ENCODE data around the gene EXOC3L2. TPM values are rescaled to one million over a fixed set of nuclear protein-coding genes. Genes with fewer than 3 reads are reported as not detected.

Gene EXOC3L2
- total and polyA plus RNA-seq, 3 experiments from 2014 or later, result not detected

DNA sequence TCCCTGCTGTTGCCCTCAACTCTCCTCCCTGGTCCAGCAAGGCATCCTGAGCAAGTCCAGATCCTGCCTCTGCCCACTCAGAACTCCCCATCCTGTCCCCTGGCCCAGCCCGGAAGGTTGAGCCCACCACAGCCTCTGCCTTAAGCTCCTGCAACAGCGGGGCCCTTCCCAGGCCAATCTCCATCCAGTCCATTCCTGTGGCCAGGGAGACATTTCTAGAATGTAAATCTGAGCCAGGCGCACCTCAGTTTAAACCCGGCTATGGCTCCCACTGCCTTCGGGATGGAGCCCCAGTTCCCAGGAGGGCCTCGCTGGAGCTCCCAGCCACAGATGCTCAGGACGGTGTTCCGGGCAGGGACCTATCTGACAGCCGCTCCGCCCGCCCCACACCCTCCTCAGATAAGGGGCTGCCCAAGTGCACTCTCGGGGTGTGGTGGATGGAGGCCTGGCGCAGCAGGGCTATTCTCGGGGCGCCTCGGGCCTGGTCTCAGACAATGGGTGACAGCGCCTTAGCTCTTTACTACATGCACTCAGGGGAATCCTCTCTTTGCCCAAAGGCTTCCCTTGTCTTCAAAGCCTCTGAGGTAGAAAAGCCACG lies 72.5 kb downstream of the EXOC3L2 start:
- CTCF ChIA-PET, result no interaction called here
- Histone ChIP-seq H3K4me3 (ENCODE audit: low read length) (peak overlapping the region; percentile 43), H3K36me3 (ENCODE audit: insufficient read depth, low read length) (no peaks in the 10 kb centered on the region), H3K27ac (ENCODE audit: low read depth, low read length) (no peak overlapping the region), H3K27me3 (ENCODE audit: insufficient read depth, low read length, poor library complexity, severe bottlenecking) (no peaks in the 10 kb centered on the region), H3K9me3 (ENCODE audit: low read length) (no peaks in the 10 kb centered on the region), H3K4me1 (ENCODE audit: insufficient read depth, low read length) (peaks cover 60% of the 10 kb centered on the region)
- POLR2A ChIA-PET, result no interaction called here
- H3K4me1 Mint-ChIP-seq, result peaks cover 35 to 60% (median 44%) of the 10 kb centered on the region in 3 donors
- DNase-seq, result no peak
- peak overlapping the region in 6 of 8 donors; percentile 4 to 87 (median 81) for H3K27ac Mint-ChIP-seq
- no peaks in the 10 kb centered on the region for H3K9me3 Mint-ChIP-seq
- peaks cover 0 to 2% (median 0%) of the 10 kb centered on the region in 3 donors for H3K36me3 Mint-ChIP-seq
- no peaks in the 10 kb centered on the region for H3K27me3 Mint-ChIP-seq
- H3K4me3 Mint-ChIP-seq, result peak overlapping the region in 4 of 7 donors; percentile 55 to 88 (median 64)

DNA sequence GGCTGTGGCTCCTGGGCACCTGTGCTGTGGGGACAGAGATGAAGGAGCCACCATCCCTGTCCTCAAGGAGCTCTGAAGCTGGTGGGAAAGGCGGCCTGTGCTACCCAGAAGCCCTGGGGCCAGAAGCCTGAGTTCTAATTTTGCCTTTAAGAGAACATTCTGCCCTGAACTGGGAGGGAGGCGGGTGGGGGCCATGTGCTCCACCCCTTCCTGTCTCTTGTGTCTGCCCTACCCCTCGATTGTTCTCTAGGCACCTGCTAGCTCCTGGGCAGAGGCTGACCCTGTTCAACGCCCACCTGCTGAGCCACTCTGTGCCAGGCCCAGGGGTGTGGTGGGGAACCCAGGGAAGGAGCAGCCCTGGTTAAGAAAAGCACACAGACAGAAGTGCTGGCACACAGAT lies 73.0 kb downstream of the EXOC3L2 start:
- ChIA-PET POLR2A (interaction anchor here (1.3 kb wide), 1 partner anchor 18 kb away, joined by 5 read pairs; no protein-coding TSS in a partner anchor), CTCF (no interaction called here)
- peak overlapping the region; percentile 19 to 88 (median 55) for H3K4me3 Mint-ChIP-seq
- Histone ChIP-seq H3K27ac (ENCODE audit: low read depth, low read length) (no peak overlapping the region), H3K9me3 (ENCODE audit: low read length) (no peaks in the 10 kb centered on the region), H3K27me3 (ENCODE audit: insufficient read depth, low read length, poor library complexity, severe bottlenecking) (no peaks in the 10 kb centered on the region), H3K36me3 (ENCODE audit: insufficient read depth, low read length) (no peaks in the 10 kb centered on the region), H3K4me3 (ENCODE audit: low read length) (peak overlapping the region; percentile 43), H3K4me1 (ENCODE audit: insufficient read depth, low read length) (peaks cover 54% of the 10 kb centered on the region)
- H3K27ac Mint-ChIP-seq, result peak overlapping the region; percentile 51 to 91 (median 81)
- peaks cover 32 to 55% (median 40%) of the 10 kb centered on the region in 3 donors for H3K4me1 Mint-ChIP-seq
- H3K27me3 Mint-ChIP-seq, result no peaks in the 10 kb centered on the region
- peaks cover 0 to 3% (median 0%) of the 10 kb centered on the region in 3 donors for H3K36me3 Mint-ChIP-seq
- no peaks in the 10 kb centered on the region for H3K9me3 Mint-ChIP-seq
- no peak for DNase-seq

DNA sequence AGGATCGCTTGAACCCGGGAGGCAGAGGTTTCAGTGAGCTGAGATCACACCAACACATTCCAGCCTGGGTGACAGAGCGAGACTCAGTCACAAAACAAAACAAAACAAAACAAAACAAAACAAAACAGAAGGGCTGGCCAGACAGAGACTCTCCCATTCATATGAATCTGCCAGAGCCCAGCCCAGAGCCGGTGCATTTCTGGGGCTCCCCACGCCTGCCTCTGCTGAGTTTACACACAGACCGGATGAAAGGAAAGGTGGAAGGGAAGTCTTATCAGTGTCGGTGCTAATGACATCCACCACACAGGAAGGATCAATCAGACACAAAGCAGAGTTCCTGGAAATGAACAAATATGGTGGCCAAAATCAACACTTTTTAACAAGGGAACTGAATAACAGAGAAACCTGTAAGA lies 74.0 kb downstream of the EXOC3L2 start:
- H3K27ac Mint-ChIP-seq, result peak overlapping the region; percentile 83 to 98 (median 91)
- H3K27ac ChIP-seq (ENCODE audit: low read depth, low read length), result peak overlapping the region; percentile 73
- POLR2A ChIA-PET, result interaction anchor here (1.3 kb wide), 1 partner anchor 18 kb away, joined by 5 read pairs; no protein-coding TSS in a partner anchor
- H3K27me3 Mint-ChIP-seq, result no peaks in the 10 kb centered on the region
- peaks cover 0 to 7% (median 0%) of the 10 kb centered on the region in 3 donors for H3K36me3 Mint-ChIP-seq
- no peaks in the 10 kb centered on the region for H3K9me3 Mint-ChIP-seq
- H3K4me1 Mint-ChIP-seq, result peaks cover 34 to 55% (median 40%) of the 10 kb centered on the region in 3 donors
- H3K9me3 ChIP-seq (ENCODE audit: low read length), result no peaks in the 10 kb centered on the region
- CTCF ChIA-PET, result interaction anchor here (0.7 kb wide), 1 partner anchor 46 kb away, joined by 3 read pairs; no protein-coding TSS in a partner anchor
- DNase-seq, result peak in 4 of 5 donors; percentile 15 to 46 (median 32)
- peak overlapping the region; percentile 68 to 88 (median 78) for H3K4me3 Mint-ChIP-seq
- H3K27me3 ChIP-seq (ENCODE audit: insufficient read depth, low read length, poor library complexity, severe bottlenecking), result no peaks in the 10 kb centered on the region
- peak overlapping the region; percentile 65 for H3K4me3 ChIP-seq (ENCODE audit: low read length)
- H3K36me3 ChIP-seq (ENCODE audit: insufficient read depth, low read length), result no peaks in the 10 kb centered on the region
- peaks cover 52% of the 10 kb centered on the region for H3K4me1 ChIP-seq (ENCODE audit: insufficient read depth, low read length)

DNA sequence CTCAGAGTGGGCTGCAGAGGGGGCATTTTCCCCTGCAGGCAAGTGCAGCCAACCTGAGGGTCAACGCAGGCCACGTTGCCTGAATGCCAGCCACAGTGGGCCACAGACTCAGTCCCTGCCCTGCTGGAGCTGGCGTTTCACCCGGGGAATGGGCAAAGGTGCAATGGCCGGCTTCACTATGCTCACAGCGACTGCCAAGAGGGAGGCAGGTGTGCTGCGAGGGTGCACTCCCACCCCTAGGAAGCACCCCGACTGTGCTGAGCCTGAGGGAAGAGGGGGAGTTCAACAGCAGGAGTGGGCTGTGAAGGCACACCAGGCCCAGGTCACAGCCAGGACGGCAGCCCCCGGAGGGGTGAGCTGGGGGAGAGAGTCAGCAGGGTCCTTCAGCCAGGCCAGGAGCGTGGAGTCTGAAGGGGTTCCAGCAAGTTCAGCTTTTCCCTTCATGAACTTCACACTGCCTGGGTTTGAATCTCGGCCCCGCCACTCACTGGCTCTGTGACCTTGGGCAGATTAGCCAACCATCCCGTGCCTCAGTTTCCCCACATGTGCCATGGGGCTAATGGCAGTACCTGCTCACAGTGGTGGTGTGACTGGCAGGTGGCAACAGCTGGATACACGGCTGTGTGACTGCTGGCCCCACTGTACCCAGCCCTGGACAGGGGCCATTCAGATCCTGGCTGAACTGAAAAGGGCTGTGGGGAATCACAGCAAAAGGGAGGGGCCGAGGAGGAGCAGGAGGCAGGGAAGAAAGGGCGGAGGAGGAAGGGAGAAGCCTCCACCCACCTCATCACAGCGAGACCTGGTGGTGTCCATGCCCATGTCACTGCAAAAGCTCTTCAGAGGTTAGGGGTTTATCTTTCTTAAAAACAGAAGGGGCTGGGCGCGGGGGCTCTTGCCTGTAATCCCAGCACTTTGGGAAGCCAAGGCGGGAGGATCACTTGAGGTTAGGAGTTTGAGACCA lies 74.8 kb downstream of the EXOC3L2 start:
- no peaks in the 10 kb centered on the region for H3K27me3 ChIP-seq (ENCODE audit: insufficient read depth, low read length, poor library complexity, severe bottlenecking)
- no peaks in the 10 kb centered on the region for H3K9me3 ChIP-seq (ENCODE audit: low read length)
- Mint-ChIP-seq H3K27me3 (no peaks in the 10 kb centered on the region), H3K4me3 (peak overlapping the region in 5 of 7 donors; percentile 15 to 88 (median 74)), H3K27ac (peak overlapping the region in 7 of 8 donors; percentile 47 to 98 (median 91)), H3K4me1 (peaks cover 34 to 53% (median 34%) of the 10 kb centered on the region in 3 donors), H3K9me3 (no peaks in the 10 kb centered on the region), H3K36me3 (peaks cover 0 to 6% (median 0%) of the 10 kb centered on the region in 3 donors)
- H3K36me3 ChIP-seq (ENCODE audit: insufficient read depth, low read length), result no peaks in the 10 kb centered on the region
- peak overlapping the region; percentile 73 for H3K27ac ChIP-seq (ENCODE audit: low read depth, low read length)
- H3K4me1 ChIP-seq (ENCODE audit: insufficient read depth, low read length), result peaks cover 53% of the 10 kb centered on the region
- DNase-seq, result no peak
- H3K4me3 ChIP-seq (ENCODE audit: low read length), result no peak overlapping the region
- POLR2A ChIA-PET, result no interaction called here
- CTCF ChIA-PET, result interaction anchor here (0.7 kb wide), 1 partner anchor 45 kb away, joined by 3 read pairs; no protein-coding TSS in a partner anchor

DNA sequence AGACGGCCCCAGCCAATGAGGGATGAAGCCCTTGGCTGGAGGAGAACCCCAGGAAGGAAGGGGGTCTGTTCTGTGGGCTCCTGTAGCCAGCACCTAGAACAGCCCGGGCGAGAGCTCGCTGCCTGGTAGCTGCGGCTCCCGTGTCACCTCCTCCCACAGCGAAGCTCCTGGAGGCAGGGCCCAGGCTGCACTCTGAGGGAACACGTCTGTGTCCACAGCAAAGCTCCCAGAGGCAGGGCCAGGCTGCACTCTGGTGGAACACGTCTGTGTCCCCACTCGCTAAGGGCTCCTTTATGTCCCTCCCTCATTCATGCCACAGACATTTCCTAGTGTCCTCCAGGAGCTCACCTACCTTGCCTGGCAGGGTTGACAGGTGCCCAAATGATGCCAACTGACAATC lies 75.6 kb downstream of the EXOC3L2 start:
- peak overlapping the region in 1 of 7 donors; percentile 15 for H3K4me3 Mint-ChIP-seq
- no peaks in the 10 kb centered on the region for H3K9me3 Mint-ChIP-seq
- peaks cover 32 to 56% (median 34%) of the 10 kb centered on the region in 3 donors for H3K4me1 Mint-ChIP-seq
- Histone ChIP-seq H3K27ac (ENCODE audit: low read depth, low read length) (no peak overlapping the region), H3K4me3 (ENCODE audit: low read length) (no peak overlapping the region), H3K27me3 (ENCODE audit: insufficient read depth, low read length, poor library complexity, severe bottlenecking) (no peaks in the 10 kb centered on the region), H3K9me3 (ENCODE audit: low read length) (no peaks in the 10 kb centered on the region), H3K4me1 (ENCODE audit: insufficient read depth, low read length) (peaks cover 61% of the 10 kb centered on the region), H3K36me3 (ENCODE audit: insufficient read depth, low read length) (no peaks in the 10 kb centered on the region)
- peak overlapping the region in 2 of 8 donors; percentile 63 to 93 for H3K27ac Mint-ChIP-seq
- H3K27me3 Mint-ChIP-seq, result no peaks in the 10 kb centered on the region
- ChIA-PET CTCF (no interaction called here), POLR2A (no interaction called here)
- DNase-seq, result no peak
- peaks cover 0 to 4% (median 0%) of the 10 kb centered on the region in 3 donors for H3K36me3 Mint-ChIP-seq

DNA sequence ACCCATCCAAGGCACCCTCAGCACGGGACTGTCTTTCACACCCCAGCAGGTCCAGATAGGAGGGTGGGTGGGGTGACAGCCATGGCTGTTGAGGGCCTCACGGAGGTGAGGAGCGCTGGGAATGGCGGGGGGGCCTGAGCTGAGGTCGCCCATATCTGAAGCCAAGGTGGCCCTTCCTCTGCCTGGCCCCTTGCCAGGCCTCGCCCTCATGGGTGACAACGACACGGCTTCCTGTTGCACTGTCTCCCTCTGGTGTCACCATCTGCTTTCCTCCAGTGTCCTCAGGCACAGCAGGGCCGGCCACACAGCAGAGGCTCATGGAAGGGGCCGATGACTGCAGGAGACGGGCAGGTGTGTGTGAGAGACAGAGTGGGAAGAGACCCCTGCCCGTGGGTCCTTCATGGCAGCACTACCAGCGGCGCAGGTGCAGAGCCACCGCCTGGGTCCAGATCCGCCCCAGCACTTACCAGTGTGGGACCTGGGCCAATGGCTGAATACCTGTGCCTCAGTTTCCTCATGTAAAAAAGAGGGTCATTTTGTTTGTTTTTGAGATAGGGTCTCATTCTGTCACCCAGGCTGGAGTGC lies 76.3 kb downstream of the EXOC3L2 start:
- Histone ChIP-seq H3K36me3 (ENCODE audit: insufficient read depth, low read length) (no peaks in the 10 kb centered on the region), H3K27ac (ENCODE audit: low read depth, low read length) (no peak overlapping the region), H3K27me3 (ENCODE audit: insufficient read depth, low read length, poor library complexity, severe bottlenecking) (no peaks in the 10 kb centered on the region), H3K4me3 (ENCODE audit: low read length) (no peak overlapping the region), H3K9me3 (ENCODE audit: low read length) (no peaks in the 10 kb centered on the region), H3K4me1 (ENCODE audit: insufficient read depth, low read length) (peaks cover 67% of the 10 kb centered on the region)
- no peaks in the 10 kb centered on the region for H3K27me3 Mint-ChIP-seq
- peaks cover 36 to 60% (median 39%) of the 10 kb centered on the region in 3 donors for H3K4me1 Mint-ChIP-seq
- ChIA-PET CTCF (no interaction called here), POLR2A (no interaction called here)
- no peak for DNase-seq
- H3K9me3 Mint-ChIP-seq, result no peaks in the 10 kb centered on the region
- peak overlapping the region in 3 of 7 donors; percentile 23 to 35 (median 26) for H3K4me3 Mint-ChIP-seq
- H3K27ac Mint-ChIP-seq, result peak overlapping the region in 3 of 8 donors; percentile 32 to 88 (median 77)
- H3K36me3 Mint-ChIP-seq, result peaks cover 0 to 4% (median 0%) of the 10 kb centered on the region in 3 donors

DNA sequence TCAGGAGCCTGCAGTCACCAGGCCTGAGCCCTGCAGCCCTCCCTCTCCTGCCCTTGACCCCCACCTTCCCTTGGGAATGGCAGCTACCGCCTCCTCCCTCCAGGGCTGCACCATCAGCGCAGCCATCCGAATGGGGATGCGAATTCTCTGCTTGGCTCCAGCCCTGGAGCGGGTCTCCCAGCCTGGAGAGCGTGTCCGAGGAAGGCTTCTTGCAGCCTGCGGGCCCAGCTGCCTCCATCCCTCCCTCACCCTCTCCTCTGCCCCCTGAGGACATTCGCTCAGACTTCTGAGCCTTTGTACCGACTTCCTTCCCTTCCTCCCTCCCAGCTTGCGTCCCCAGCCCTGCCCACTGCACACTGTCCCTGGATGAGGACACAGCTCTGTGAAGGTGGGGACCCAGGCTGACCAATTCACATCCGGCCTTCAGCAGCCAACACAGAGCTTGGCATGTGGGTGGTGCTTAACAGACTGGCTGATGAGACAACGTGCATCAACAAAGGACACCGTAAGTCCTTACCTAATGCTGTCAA lies 78.4 kb downstream of the EXOC3L2 start:
- no peak overlapping the region for H3K4me3 Mint-ChIP-seq
- H3K4me1 Mint-ChIP-seq, result peaks cover 31 to 54% (median 34%) of the 10 kb centered on the region in 3 donors
- H3K27me3 ChIP-seq (ENCODE audit: insufficient read depth, low read length, poor library complexity, severe bottlenecking), result no peaks in the 10 kb centered on the region
- peaks cover 52% of the 10 kb centered on the region for H3K4me1 ChIP-seq (ENCODE audit: insufficient read depth, low read length)
- DNase-seq, result no peak
- H3K27ac ChIP-seq (ENCODE audit: low read depth, low read length), result no peak overlapping the region
- no peaks in the 10 kb centered on the region for H3K36me3 ChIP-seq (ENCODE audit: insufficient read depth, low read length)
- peaks cover 0 to 4% (median 0%) of the 10 kb centered on the region in 3 donors for H3K36me3 Mint-ChIP-seq
- H3K9me3 ChIP-seq (ENCODE audit: low read length), result no peaks in the 10 kb centered on the region
- ChIA-PET CTCF (interaction anchor here (1.7 kb wide), 1 partner anchor 13 kb away, joined by 10 read pairs; no protein-coding TSS in a partner anchor), POLR2A (no interaction called here)
- no peak overlapping the region for H3K4me3 ChIP-seq (ENCODE audit: low read length)
- H3K27me3 Mint-ChIP-seq, result no peaks in the 10 kb centered on the region
- H3K27ac Mint-ChIP-seq, result peak overlapping the region in 3 of 8 donors; percentile 14 to 79 (median 52)
- H3K9me3 Mint-ChIP-seq, result no peaks in the 10 kb centered on the region

Data from CD8-positive, alpha-beta memory T cell (primary cell).